GM21529 (cell line): ENCODE results near the gene GPATCH8.
"Not testable (repeated sequence)": the region's sequence is repeated elsewhere in the genome, so short reads cannot be mapped to it uniquely, and the experiment has no call there.

ENCODE experiments used
- ATAC-seq: cut with Tn5 transposase; IDR thresholded peaks from one replicate; pipeline ENCODE4 v1.9.1; 2021; ENCODE audit not compliant: unreplicated experiment

The GPATCH8 gene

GRCh38 chr17:44527954-44528353 lies 24.7 kb upstream of the GPATCH8 start:
- no peak for ATAC-seq

- no peak for ATAC-seq
These were observed 23.9 kb upstream of the GPATCH8 start for GRCh38 chr17:44527102-44527501.

- ATAC-seq = no peak
These were observed 20.4 kb upstream of the GPATCH8 start for GRCh38 chr17:44523672-44523972.

- no peak for ATAC-seq
These were observed 19.9 kb upstream of the GPATCH8 start for GRCh38 chr17:44522883-44523671.

- ATAC-seq = no peak
These were observed 14.8 kb upstream of the GPATCH8 start for GRCh38 chr17:44518032-44518431.

GRCh38 chr17:44511241-44512134 lies 8.3 kb upstream of the GPATCH8 start:
- not testable (repeated sequence) for ATAC-seq

- not testable (repeated sequence) for ATAC-seq
These were observed 3.9 kb upstream of the GPATCH8 start for GRCh38 chr17:44506939-44507604.

GRCh38 chr17:44502598-44503146 lies 534 bp downstream of the GPATCH8 start:
- no peak for ATAC-seq

- no peak for ATAC-seq
These were observed 1.3 kb downstream of the GPATCH8 start for GRCh38 chr17:44501866-44502375.

- no peak for ATAC-seq
These were observed 3.5 kb downstream of the GPATCH8 start for GRCh38 chr17:44499722-44500121.

GRCh38 chr17:44496815-44497214 lies 6.4 kb downstream of the GPATCH8 start:
- ATAC-seq = no peak

GRCh38 chr17:44493339-44493738 lies 9.9 kb downstream of the GPATCH8 start:
- no peak for ATAC-seq

GRCh38 chr17:44492706-44493272 lies 10.4 kb downstream of the GPATCH8 start:
- ATAC-seq = no peak

- no peak for ATAC-seq
These were observed 13.6 kb downstream of the GPATCH8 start for GRCh38 chr17:44489581-44489980.

- no peak for ATAC-seq
These were observed 16.0 kb downstream of the GPATCH8 start for GRCh38 chr17:44487170-44487569.

- ATAC-seq = no peak
These were observed 29.8 kb downstream of the GPATCH8 start for GRCh38 chr17:44473367-44473766.

- ATAC-seq = no peak
These were observed 33.5 kb downstream of the GPATCH8 start for GRCh38 chr17:44469676-44470075.

GRCh38 chr17:44467108-44467507 lies 36.1 kb downstream of the GPATCH8 start:
- ATAC-seq = no peak

GRCh38 chr17:44466339-44466738 lies 36.9 kb downstream of the GPATCH8 start:
- ATAC-seq = no peak

GRCh38 chr17:44465897-44466296 lies 37.3 kb downstream of the GPATCH8 start:
- ATAC-seq = no peak

- no peak for ATAC-seq
These were observed 37.9 kb downstream of the GPATCH8 start for GRCh38 chr17:44465276-44465675.
